Measurements from ENCODE around the gene PRKG1.

DNA sequence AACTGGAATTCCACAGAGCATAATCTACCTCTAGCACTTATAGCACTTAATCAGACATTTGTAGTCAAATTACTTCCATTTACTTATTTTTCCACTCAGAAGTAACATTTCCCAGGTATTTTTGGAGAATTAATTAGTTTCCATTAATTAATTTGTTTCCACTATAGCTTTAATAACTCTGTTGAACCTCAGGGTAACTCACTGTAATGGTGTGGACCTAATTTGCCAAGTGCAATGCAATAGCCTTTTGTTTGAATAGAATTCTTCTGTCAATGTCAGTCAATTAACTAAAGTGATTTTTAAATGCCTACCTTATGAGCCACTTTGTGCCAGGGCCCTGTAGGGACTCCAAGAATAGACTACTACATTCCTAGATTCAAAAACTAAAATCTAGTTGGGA lies 509.7 kb downstream of the PRKG1 start:
- TF ChIP-seq BRCA1 (IDR thresholded peaks at IDR 0.05; ENCODE audit: low read depth, low read length) = no peak
- TF ChIP-seq, protein P1, sequence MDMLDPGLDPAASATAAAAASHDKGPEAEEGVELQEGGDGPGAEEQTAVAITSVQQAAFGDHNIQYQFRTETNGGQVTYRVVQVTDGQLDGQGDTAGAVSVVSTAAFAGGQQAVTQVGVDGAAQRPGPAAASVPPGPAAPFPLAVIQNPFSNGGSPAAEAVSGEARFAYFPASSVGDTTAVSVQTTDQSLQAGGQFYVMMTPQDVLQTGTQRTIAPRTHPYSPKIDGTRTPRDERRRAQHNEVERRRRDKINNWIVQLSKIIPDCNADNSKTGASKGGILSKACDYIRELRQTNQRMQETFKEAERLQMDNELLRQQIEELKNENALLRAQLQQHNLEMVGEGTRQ (IDR thresholded peaks at IDR 0.05; ENCODE audit: low read length) = no peak
- TF ChIP-seq HDAC6 (IDR thresholded peaks at IDR 0.05; ENCODE audit: low read depth, low read length) = no peak
- TF ChIP-seq, protein P2, sequence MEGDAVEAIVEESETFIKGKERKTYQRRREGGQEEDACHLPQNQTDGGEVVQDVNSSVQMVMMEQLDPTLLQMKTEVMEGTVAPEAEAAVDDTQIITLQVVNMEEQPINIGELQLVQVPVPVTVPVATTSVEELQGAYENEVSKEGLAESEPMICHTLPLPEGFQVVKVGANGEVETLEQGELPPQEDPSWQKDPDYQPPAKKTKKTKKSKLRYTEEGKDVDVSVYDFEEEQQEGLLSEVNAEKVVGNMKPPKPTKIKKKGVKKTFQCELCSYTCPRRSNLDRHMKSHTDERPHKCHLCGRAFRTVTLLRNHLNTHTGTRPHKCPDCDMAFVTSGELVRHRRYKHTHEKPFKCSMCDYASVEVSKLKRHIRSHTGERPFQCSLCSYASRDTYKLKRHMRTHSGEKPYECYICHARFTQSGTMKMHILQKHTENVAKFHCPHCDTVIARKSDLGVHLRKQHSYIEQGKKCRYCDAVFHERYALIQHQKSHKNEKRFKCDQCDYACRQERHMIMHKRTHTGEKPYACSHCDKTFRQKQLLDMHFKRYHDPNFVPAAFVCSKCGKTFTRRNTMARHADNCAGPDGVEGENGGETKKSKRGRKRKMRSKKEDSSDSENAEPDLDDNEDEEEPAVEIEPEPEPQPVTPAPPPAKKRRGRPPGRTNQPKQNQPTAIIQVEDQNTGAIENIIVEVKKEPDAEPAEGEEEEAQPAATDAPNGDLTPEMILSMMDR (IDR thresholded peaks at IDR 0.05; ENCODE audit: control extremely low read depth in 1 of 3, insufficient read depth in 1 of 3, low read depth in 1 of 3, low read length in 3 of 3) = no peak
- TF ChIP-seq, protein P3, sequence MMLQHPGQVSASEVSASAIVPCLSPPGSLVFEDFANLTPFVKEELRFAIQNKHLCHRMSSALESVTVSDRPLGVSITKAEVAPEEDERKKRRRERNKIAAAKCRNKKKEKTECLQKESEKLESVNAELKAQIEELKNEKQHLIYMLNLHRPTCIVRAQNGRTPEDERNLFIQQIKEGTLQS (IDR thresholded peaks at IDR 0.05; ENCODE audit: insufficient read depth, low read depth, low read length) = no peak
- TF ChIP-seq SP1 (IDR thresholded peaks at IDR 0.05; ENCODE audit: low read depth, low read length) = no peak
- TF ChIP-seq, protein P4, sequence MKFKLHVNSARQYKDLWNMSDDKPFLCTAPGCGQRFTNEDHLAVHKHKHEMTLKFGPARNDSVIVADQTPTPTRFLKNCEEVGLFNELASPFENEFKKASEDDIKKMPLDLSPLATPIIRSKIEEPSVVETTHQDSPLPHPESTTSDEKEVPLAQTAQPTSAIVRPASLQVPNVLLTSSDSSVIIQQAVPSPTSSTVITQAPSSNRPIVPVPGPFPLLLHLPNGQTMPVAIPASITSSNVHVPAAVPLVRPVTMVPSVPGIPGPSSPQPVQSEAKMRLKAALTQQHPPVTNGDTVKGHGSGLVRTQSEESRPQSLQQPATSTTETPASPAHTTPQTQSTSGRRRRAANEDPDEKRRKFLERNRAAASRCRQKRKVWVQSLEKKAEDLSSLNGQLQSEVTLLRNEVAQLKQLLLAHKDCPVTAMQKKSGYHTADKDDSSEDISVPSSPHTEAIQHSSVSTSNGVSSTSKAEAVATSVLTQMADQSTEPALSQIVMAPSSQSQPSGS (IDR thresholded peaks at IDR 0.05; ENCODE audit: low read length) = no peak
- no peak for TF ChIP-seq POLR2A (IDR thresholded peaks at IDR 0.05; ENCODE audit: control extremely low read depth in 1 of 2, low read depth in 2 of 2, low read length in 2 of 2)
- TF ChIP-seq POLR2AphosphoS5 (IDR thresholded peaks at IDR 0.05; ENCODE audit: low read depth, low read length) = no peak
- TF ChIP-seq CREB1 (IDR thresholded peaks at IDR 0.05) = no peak
- no peak for TF ChIP-seq SIN3A (conservative IDR thresholded peaks at IDR 0.05 in 1 of 2, IDR thresholded peaks at IDR 0.05 in 1 of 2; ENCODE audit: low read depth in 1 of 2, low read length in 2 of 2)

Data from H1 (cell line).